NCI-H526 treated with DMSO at 0.1 percent for 48 hours (cell line): ENCODE data around the gene NHP2.

Experiments
- DNase-seq: peaks from one replicate; lab custom pipeline; 2025; lab: John Stamatoyannopoulos, UW

The NHP2 gene

GRCh38 chr5:178174456-178174855 lies 20.8 kb upstream of the NHP2 start:
- DNase-seq: no peak

GRCh38 chr5:178170455-178170854 lies 16.8 kb upstream of the NHP2 start:
- no peak for DNase-seq

- no peak for DNase-seq
These were observed 11.9 kb upstream of the NHP2 start for GRCh38 chr5:178165581-178165980.

- peak; percentile 44 for DNase-seq
These were observed 10.4 kb upstream of the NHP2 start for GRCh38 chr5:178163772-178164735.

DNA sequence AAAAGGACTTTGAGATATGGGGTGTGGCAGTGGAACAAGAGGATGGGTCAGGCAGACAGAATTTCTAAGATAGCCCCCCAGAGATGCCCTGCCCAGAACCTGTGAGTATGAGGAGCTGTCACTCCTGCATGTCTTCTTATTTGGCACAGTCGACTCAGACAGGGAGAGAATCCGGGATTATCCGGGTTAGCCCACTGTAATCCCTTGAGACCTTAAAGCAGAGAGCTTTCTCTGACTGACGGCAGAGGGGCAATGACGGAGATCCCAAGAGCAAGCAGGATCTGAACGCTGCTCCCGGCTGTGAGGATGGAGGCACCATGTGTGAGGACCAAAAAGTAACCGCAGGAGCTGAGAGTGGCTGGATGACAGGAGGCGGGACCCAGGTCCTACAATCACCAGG lies 8.8 kb upstream of the NHP2 start:
- no peak for DNase-seq

- DNase-seq: no peak
These were observed 6.5 kb upstream of the NHP2 start for GRCh38 chr5:178160176-178160575.

GRCh38 chr5:178155065-178155464 lies 1.4 kb upstream of the NHP2 start:
- no peak for DNase-seq

DNA sequence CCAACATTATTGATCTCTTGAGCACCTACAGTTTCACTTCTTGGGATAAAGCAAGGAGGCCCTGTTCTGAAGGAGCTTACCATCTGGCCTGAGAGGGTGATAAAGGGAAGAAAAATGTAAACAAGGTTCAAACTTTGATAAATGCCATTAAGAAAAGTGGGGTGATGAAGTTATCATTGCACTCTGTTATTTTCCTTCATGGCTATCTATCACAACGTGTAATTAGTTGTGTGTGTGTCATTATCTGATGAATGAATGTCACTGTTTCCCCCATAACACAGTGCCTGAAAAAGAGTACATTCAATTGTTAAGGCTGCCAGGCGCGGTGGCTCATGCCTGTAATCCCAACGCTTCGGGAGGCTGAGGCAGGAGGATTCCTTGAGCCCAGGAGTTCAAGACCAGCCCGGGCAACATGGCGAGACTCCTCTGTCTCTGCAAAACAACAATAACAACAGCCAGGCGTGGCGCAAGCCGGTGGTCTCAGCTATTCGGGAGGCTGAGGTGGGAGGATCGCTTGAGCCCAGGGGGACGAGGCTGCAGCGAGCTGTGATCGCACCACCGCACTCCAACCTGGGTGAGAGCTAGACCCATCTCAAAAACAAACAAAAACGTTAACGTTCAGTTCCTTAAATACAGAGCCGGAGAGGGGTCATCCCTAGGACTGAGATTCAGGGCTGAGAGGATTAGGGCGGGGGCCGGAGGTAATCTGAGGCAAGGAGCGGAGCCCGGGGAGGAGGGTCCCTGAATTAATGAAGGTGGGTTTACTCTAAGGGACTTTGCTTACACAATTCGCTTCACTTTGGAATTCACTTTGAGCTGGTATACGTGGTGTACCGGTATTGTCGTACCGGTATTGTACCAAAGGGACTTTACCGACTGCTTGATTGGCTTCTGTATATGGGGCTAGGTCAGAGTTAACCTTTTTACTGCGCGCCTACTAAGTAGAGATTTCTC lies 917 bp downstream of the NHP2 start:
- DNase-seq: no peak

DNA sequence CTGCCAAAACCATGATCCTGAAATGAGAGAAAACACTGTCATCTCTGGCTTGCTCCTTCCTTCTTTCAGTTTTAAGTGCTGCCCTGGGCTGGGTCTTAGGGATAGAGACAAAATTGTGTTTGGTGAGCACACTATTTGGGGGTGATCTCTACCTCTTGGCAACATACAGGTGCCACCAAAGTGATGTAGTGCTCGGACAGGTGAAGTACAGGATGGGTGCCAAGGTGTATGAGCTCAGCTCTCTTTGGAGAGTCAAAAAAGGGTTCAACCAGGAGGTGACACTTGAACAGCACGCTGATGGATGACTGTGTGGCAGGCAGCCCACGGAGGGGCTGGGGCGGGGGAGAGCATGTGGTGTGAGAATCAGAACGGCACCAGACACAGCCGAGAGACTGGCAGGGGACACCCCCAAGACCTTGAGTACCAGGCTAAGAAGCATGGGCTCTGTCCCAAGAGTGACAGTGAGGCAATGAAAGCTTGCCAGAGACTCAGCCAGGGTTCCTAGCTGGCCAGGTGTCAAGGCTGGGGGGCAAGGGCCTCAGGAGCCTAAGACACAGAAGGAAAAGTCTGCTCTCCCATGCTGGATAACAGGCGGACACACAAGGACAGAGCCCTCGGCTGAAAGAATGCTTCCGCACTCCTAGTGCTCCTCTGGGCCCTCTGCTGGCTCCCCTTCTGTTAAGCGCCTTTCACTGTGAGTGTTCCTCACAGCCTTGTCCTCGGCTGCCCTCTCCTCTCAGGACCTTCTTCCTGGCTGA lies 2.5 kb downstream of the NHP2 start:
- DNase-seq: no peak

DNA sequence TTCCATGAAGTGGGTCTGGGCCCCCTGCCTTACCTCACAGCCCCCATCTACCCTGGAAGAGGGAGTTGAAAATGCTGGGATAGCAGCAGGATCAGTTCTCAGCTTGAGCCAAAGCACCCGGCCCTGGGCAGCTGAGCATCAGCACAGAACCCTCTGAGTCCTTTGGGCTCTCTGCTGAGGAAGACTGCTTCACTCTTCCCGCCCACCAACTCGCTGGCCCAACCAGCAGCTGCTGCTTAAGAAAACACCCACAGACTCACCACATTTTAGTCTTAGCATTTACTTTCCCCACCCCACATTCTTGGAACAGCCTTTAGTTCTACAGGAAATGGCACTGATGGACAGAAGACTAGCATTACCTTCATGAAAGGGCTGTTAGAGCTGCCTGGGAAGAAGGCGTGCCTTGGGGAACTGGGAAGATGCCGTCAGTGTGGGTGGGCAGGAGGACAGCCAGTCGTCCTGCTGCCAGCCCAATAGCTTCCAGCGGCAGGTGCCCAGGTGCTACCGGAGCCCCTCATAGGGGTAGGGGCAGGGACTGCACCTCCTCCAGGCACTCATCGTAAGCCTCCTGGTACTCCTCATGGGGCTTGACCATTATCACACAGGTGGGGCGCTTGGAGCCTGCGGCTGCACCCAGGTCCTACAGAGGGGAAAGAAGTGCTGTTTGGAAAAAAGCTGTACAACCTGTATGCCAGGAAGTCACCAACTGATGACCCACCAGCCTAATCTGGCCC lies 4.3 kb downstream of the NHP2 start:
- no peak for DNase-seq

DNA sequence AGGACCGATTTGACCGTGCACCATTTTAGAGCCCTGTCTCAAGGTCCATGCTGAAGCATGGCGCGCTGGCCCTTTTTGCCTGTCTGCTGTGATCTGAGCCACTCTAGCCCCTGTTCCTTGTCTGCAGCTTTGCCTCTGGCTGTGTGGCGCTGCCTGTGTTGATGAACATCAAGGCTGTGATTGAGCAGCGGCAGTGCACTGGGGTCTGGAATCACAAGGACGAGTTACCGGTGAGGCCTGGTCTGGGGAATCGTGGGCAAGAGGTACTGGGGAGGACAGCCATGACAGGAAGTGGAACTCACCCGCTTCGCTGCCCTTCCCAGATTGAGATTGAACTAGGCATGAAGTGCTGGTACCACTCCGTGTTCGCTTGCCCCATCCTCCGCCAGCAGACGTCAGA lies 6.3 kb downstream of the NHP2 start:
- no peak for DNase-seq

- peak; percentile 10 for DNase-seq
These were observed 7.5 kb downstream of the NHP2 start for GRCh38 chr5:178145965-178146820.

DNA sequence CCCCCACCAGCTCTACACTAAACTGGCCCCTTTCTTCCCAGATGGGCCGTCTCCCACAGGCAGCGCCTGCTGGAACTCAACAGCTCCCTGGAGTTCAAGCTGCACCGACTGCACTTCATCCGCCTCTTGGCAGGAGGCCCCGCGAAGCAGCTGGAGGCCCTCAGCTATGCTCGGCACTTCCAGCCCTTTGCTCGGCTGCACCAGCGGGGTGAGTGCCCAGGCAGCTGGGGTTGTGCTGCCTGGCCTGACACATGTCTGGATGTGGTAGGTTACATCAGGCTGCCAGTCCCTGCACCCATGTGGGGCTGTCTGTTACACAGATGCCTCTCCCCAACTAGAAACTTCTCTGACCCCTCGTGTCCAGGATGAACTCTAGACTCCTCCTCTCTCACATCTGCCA lies 9.8 kb downstream of the NHP2 start:
- DNase-seq: no peak

- no peak for DNase-seq
These were observed 10.4 kb downstream of the NHP2 start for GRCh38 chr5:178143246-178143645.

DNA sequence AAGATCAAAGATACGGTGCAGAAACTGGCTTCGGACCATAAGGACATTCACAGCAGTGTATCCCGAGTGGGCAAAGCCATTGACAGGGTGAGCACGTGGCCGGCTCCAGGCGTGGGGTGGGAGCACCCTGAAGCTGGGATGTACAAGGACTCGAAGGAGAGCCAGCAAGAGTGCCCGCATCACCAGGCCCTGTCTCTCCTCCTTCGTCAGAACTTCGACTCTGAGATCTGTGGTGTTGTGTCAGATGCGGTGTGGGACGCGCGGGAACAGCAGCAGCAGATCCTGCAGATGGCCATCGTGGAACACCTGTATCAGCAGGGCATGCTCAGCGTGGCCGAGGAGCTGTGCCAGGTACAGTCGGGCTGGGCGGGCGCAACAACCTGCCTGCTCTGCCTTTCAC lies 11.0 kb downstream of the NHP2 start:
- no peak for DNase-seq

- DNase-seq: no peak
These were observed 12.1 kb downstream of the NHP2 start for GRCh38 chr5:178141550-178141949.

GRCh38 chr5:178137991-178138390 lies 15.7 kb downstream of the NHP2 start:
- DNase-seq: no peak

- DNase-seq: no peak
These were observed 16.7 kb downstream of the NHP2 start for GRCh38 chr5:178136990-178137389.

- no peak for DNase-seq
These were observed 22.2 kb downstream of the NHP2 start for GRCh38 chr5:178131446-178131996.
